A673 (cell line): ENCODE measurements around the gene KAZN. TPM values are rescaled to one million over a fixed set of nuclear protein-coding genes. Genes with fewer than 3 reads are reported as not detected.

Source experiments
- BruUV-seq: library from RNA; stranded (reverse); fragments of 400-500 nt; replicated peaks from 2 replicates; lab custom pipeline; 2021; lab: Mats Ljungman, UMichigan
- CTCF ChIA-PET: fragments of 300-600 bp; sonication (Branson Sonifier 250); formaldehyde crosslinking; loops from one replicate; lab custom pipeline; 2022; ENCODE audit warnings: antibody characterized with exemption; lab: Charles Lee
- POLR2A ChIA-PET: fragments of 300-600 bp; sonication (Branson Sonifier 250); formaldehyde crosslinking; loops from one replicate; lab custom pipeline; 2022; ENCODE audit warnings: antibody characterized with exemption; ENCODE audit not compliant: low non-redundant PET; lab: Charles Lee
- DNase-seq: peaks from one replicate; pipeline ENCODE4 v3.0.0-alpha.2; 2015; ENCODE audit warnings: low spot score
- H3K27ac ChIP-seq: fragments of 200-600 bp; sonication (generic); 2 replicates; pipeline ENCODE4 v1.5.1; 2016; ENCODE audit warnings: mixed run types, low read depth, mild to moderate bottlenecking, mixed read lengths, antibody characterized with exemption, low read length; ENCODE audit not compliant: poor library complexity, severe bottlenecking
- H3K27me3 ChIP-seq: fragments of 200-600 bp; sonication (generic); replicated peaks from 2 replicates; pipeline ENCODE4 v1.6.1; 2017; ENCODE audit warnings: mixed run types, low read depth, mild to moderate bottlenecking, mixed read lengths, antibody characterized with exemption, low read length; ENCODE audit not compliant: insufficient read depth, poor library complexity
- H3K36me3 ChIP-seq: fragments of 200-600 bp; sonication (generic); 2 replicates; pipeline ENCODE4 v1.6.1; 2016; ENCODE audit warnings: mixed run types, mild to moderate bottlenecking, mixed read lengths, antibody characterized with exemption, low read length; ENCODE audit not compliant: insufficient read depth, poor library complexity, severe bottlenecking
- H3K4me1 ChIP-seq: fragments of 200-600 bp; sonication (generic); 2 replicates; pipeline ENCODE4 v1.6.1; 2017; ENCODE audit warnings: mixed run types, mild to moderate bottlenecking, mixed read lengths, antibody characterized with exemption, low read length; ENCODE audit not compliant: insufficient read depth, poor library complexity, severe bottlenecking
- H3K4me3 ChIP-seq: fragments of 200-600 bp; sonication (generic); 2 replicates; pipeline ENCODE4 v1.5.1; 2016; ENCODE audit warnings: low read depth, mixed run types, mild to moderate bottlenecking, mixed read lengths, low read length; ENCODE audit not compliant: poor library complexity, severe bottlenecking
- H3K9me3 ChIP-seq: fragments of 200-600 bp; sonication (generic); 2 replicates; pipeline ENCODE4 v1.6.1; 2016; ENCODE audit warnings: mixed run types, low read depth, mild to moderate bottlenecking, mixed read lengths, antibody characterized with exemption, low read length; ENCODE audit not compliant: poor library complexity, severe bottlenecking
- CTCF ChIP-seq: fragments of 300-800, 200-600 bp; sonication (generic); conservative IDR thresholded peaks from 2 replicates; pipeline ENCODE4 v1.5.1; 2017; ENCODE audit warnings: low read depth, mild to moderate bottlenecking, antibody characterized with exemption, low read length, moderate library complexity, mixed read lengths
- EZH2 ChIP-seq: fragments of 200-600 bp; sonication (generic); IDR thresholded peaks from 2 replicates; pipeline ENCODE4 v1.6.1; 2017; ENCODE audit warnings: borderline replicate concordance, low read depth, mild to moderate bottlenecking, mixed read lengths, antibody characterized with exemption, low read length; ENCODE audit not compliant: poor library complexity, severe bottlenecking
- intact Hi-C: fragments of 100-400 bp; cut with micrococcal nuclease; formaldehyde crosslinking; loops from one replicate; pipeline ENCODE4 v1.10.0; 2022; ENCODE audit not compliant: unreplicated experiment
- total RNA-seq: library from RNA; stranded (reverse); gene quantifications from 2 replicates; pipeline ENCODE4 v1.2.3, GENCODE V29; 2021

Gene KAZN
- total RNA-seq, 1 experiment from 2014 or later: 8.0 TPM

- Histone ChIP-seq H3K4me1 (peaks cover 3% of the 10 kb centered on the region), H3K9me3 (no peaks in the 10 kb centered on the region), H3K27ac (no peak overlapping the region), H3K36me3 (no peaks in the 10 kb centered on the region), H3K27me3 (no peaks in the 10 kb centered on the region), H3K4me3 (no peak overlapping the region)
- ChIA-PET CTCF (no interaction called here), POLR2A (interaction anchor here (0.6 kb wide), 1 partner anchor 399 kb away, joined by 3 read pairs; no protein-coding TSS in a partner anchor)
- no peak for DNase-seq
- BruUV-seq: no TSS peak
- intact Hi-C loops: no loop called here
- TF ChIP-seq CTCF (no peak), EZH2 (no peak)
Measured at GRCh38 chr1:14561014-14561693, 37.3 kb upstream of the KAZN start.

- no peak for TF ChIP-seq EZH2
- TF ChIP-seq CTCF: no peak
- no peak for DNase-seq
- CTCF ChIA-PET: no interaction called here
- Histone ChIP-seq H3K4me3 (no peak overlapping the region), H3K27ac (no peak overlapping the region), H3K9me3 (no peaks in the 10 kb centered on the region), H3K36me3 (no peaks in the 10 kb centered on the region), H3K4me1 (no peaks in the 10 kb centered on the region), H3K27me3 (no peaks in the 10 kb centered on the region)
- POLR2A ChIA-PET: no interaction called here
- no TSS peak for BruUV-seq
- intact Hi-C loops: no loop called here
Measured at GRCh38 chr1:14565090-14565489, 33.4 kb upstream of the KAZN start.

GRCh38 chr1:14567056-14567455 lies 31.4 kb upstream of the KAZN start:
- Histone ChIP-seq H3K4me1 (no peaks in the 10 kb centered on the region), H3K9me3 (no peaks in the 10 kb centered on the region), H3K27me3 (no peaks in the 10 kb centered on the region), H3K27ac (no peak overlapping the region), H3K36me3 (no peaks in the 10 kb centered on the region), H3K4me3 (no peak overlapping the region)
- intact Hi-C loops: no loop called here
- no TSS peak for BruUV-seq
- TF ChIP-seq CTCF (peak; percentile 32; the same call in 1 of the 2 replicates), EZH2 (no peak)
- POLR2A ChIA-PET: no interaction called here
- DNase-seq: no peak
- CTCF ChIA-PET: interaction anchor here (0.6 kb wide), 1 partner anchor 25 kb away, joined by 4 read pairs; no protein-coding TSS in a partner anchor
